HCT116 (cell line): ENCODE results near the gene ZNRF4. TPM values are rescaled to one million over a fixed set of nuclear protein-coding genes. Genes with fewer than 3 reads are reported as not detected.
"Not testable (repeated sequence)": the region's sequence is repeated elsewhere in the genome, so short reads cannot be mapped to it uniquely, and the experiment has no call there.

ENCODE experiments used
- ATAC-seq: fragments of 200-7000 bp; cut with Tn5 transposase; 2 replicates; pipeline ENCODE4 v1.9.1; 2020; ENCODE audit warnings: mild to moderate bottlenecking, moderate library complexity
- BruUV-seq: library from RNA; stranded (reverse); fragments of 400-500 nt; replicated peaks from 2 replicates; lab custom pipeline; 2021; lab: Mats Ljungman, UMichigan
- CTCF ChIA-PET: fragments of 300-600 bp; sonication (Branson Sonifier 250); formaldehyde crosslinking; loops from one replicate; lab custom pipeline; 2021; ENCODE audit warnings: antibody characterized with exemption; lab: Charles Lee
- POLR2A ChIA-PET: fragments of 300-600, 350-600 bp; sonication (Branson Sonifier 250); formaldehyde crosslinking; loops from one replicate; lab custom pipeline; 2021; ENCODE audit warnings: antibody characterized with exemption; lab: Charles Lee
- RAD21 ChIA-PET, 2 experiments: fragments of 300-600 bp; sonication (Branson Sonifier 250); formaldehyde crosslinking; loops; one replicate each; lab custom pipeline; 2023; ENCODE audit warnings: low total read pairs in 2 of 2; ENCODE audit not compliant: uncharacterized antibody in 2 of 2, unreplicated experiment in 2 of 2, low non-redundant PET in 1 of 2; lab: Charles Lee
- DNase-seq: peaks from one replicate; pipeline ENCODE4 v3.0.0-alpha.2; 2010; ENCODE audit warnings: low read depth, low spot score
- H2AFZ ChIP-seq: fragments of 200-600 bp; shearing (Covaris generic), sonication (generic); 2 replicates; pipeline ENCODE4 v1.6.1; 2017; ENCODE audit warnings: low read depth, mixed run types, mixed read lengths, antibody characterized with exemption, low read length; ENCODE audit not compliant: poor library complexity, severe bottlenecking
- H3K27ac ChIP-seq: 2 replicates; pipeline ENCODE4 v1.5.1; 2012; ENCODE audit warnings: low read depth, low read length
- H3K27me3 ChIP-seq: fragments of 200-600 bp; sonication (generic); 2 replicates; pipeline ENCODE4 v1.6.1; 2016; ENCODE audit warnings: mixed run types, low read length, mixed read lengths; ENCODE audit not compliant: insufficient read depth
- H3K36me3 ChIP-seq, 2 experiments: fragments of 200-500 bp in 1 of 2; fragments of 200-600 bp in 1 of 2; sonication (Bioruptor generic) in 1 of 2; sonication (generic) in 1 of 2; 2 replicates each; pipeline versions ENCODE4 v1.5.1 to v1.6.1; 2014 to 2016; ENCODE audit warnings: low read length in 2 of 2, inconsistent platforms in 1 of 2, mixed read lengths in 1 of 2, mixed run types in 1 of 2; ENCODE audit not compliant: insufficient read depth in 2 of 2, control insufficient read depth in 1 of 2
- H3K4me1 ChIP-seq, 2 experiments: fragments of 200-600 bp in 1 of 2; sonication (generic) in 1 of 2; 2 replicates each; pipeline versions ENCODE4 v1.5.1 to v1.6.1; 2012 to 2017; ENCODE audit warnings: low read length in 2 of 2, inconsistent platforms in 1 of 2, mild to moderate bottlenecking in 1 of 2, mixed read lengths in 1 of 2, mixed run types in 1 of 2, moderate library complexity in 1 of 2; ENCODE audit not compliant: insufficient read depth in 2 of 2, control insufficient read depth in 1 of 2
- H3K4me2 ChIP-seq: fragments of 200-600 bp; sonication (generic); 2 replicates; pipeline ENCODE4 v1.6.1; 2017; ENCODE audit warnings: mixed run types, low read length, mixed read lengths
- H3K4me3 ChIP-seq, 2 experiments: fragments of 200-600 bp in 1 of 2; sonication (generic) in 1 of 2; replicated peaks in 1 of 2; 2 replicates each; pipeline ENCODE4 v1.5.1; 2011 to 2016; ENCODE audit warnings: low read length in 2 of 2, control low read depth in 1 of 2, low read depth in 1 of 2, mild to moderate bottlenecking in 1 of 2, mixed read lengths in 1 of 2, mixed run types in 1 of 2
- H3K79me2 ChIP-seq: fragments of 200-600 bp; sonication (generic); 2 replicates; pipeline ENCODE4 v1.6.1; 2017; ENCODE audit warnings: mild to moderate bottlenecking, mixed run types, low read length, moderate library complexity, mixed read lengths; ENCODE audit not compliant: insufficient read depth
- H3K9ac ChIP-seq: fragments of 200-600 bp; sonication (generic); 2 replicates; pipeline ENCODE4 v1.6.1; 2016; ENCODE audit warnings: low read length, mixed read lengths
- H3K9me2 ChIP-seq: fragments of 200-600 bp; sonication (generic), shearing (Covaris generic); 2 replicates; pipeline ENCODE4 v1.6.1; 2017; ENCODE audit warnings: mixed run types, mild to moderate bottlenecking, moderate library complexity; ENCODE audit not compliant: insufficient read depth
- H3K9me3 ChIP-seq, 2 experiments: fragments of 200-500 bp in 1 of 2; fragments of 200-600 bp in 1 of 2; sonication (Bioruptor generic) in 1 of 2; sonication (generic) in 1 of 2; 2 replicates each; pipeline ENCODE4 v1.6.1; 2014 to 2017; ENCODE audit warnings: low read length in 2 of 2, mixed read lengths in 2 of 2, inconsistent platforms in 1 of 2, low read depth in 1 of 2, mild to moderate bottlenecking in 1 of 2, mixed run types in 1 of 2, moderate library complexity in 1 of 2; ENCODE audit not compliant: control insufficient read depth in 1 of 2, insufficient read depth in 1 of 2
- H4K20me1 ChIP-seq: fragments of 200-600 bp; sonication (generic), shearing (Covaris generic); 2 replicates; pipeline ENCODE4 v1.6.1; 2017; ENCODE audit warnings: mixed run types, mild to moderate bottlenecking, moderate library complexity; ENCODE audit not compliant: insufficient read depth
- CEBPB ChIP-seq: IDR thresholded peaks from 2 replicates; pipeline ENCODE4 v1.6.1; 2012; ENCODE audit warnings: low read depth
- ELF1 ChIP-seq: IDR thresholded peaks from 2 replicates; pipeline ENCODE4 v1.6.1; 2012; ENCODE audit warnings: low read depth, borderline replicate concordance
- FOSL1 ChIP-seq: IDR thresholded peaks from 2 replicates; pipeline ENCODE4 v1.6.1; 2012; ENCODE audit warnings: low read depth
- SP1 ChIP-seq: IDR thresholded peaks from 2 replicates; pipeline ENCODE4 v1.6.1; 2012; ENCODE audit warnings: low read depth
- TCF7L2 ChIP-seq: IDR thresholded peaks from 2 replicates; pipeline ENCODE4 v1.7.0; 2011; ENCODE audit warnings: borderline replicate concordance, inconsistent platforms; ENCODE audit not compliant: insufficient read depth, insufficient read length; ENCODE audit errors: extremely low read depth
- YY1 ChIP-seq: IDR thresholded peaks from 2 replicates; pipeline ENCODE4 v1.6.1; 2011; ENCODE audit warnings: low read length, low read depth, moderate library complexity, mild to moderate bottlenecking; ENCODE audit not compliant: insufficient replicate concordance; ENCODE audit errors: extremely low read depth
- ZFX ChIP-seq: fragments of 450-650 bp; IDR thresholded peaks from 2 replicates; pipeline ENCODE4 v1.6.1; 2017
- ZNF274 ChIP-seq: fragments of 200-500 bp; sonication (Bioruptor generic); IDR thresholded peaks from 2 replicates; pipeline ENCODE4 v1.6.1; 2014; ENCODE audit warnings: mild to moderate bottlenecking, low read depth, low read length, inconsistent platforms
- intact Hi-C: fragments of 100-400 bp; cut with micrococcal nuclease; formaldehyde crosslinking; loops from 2 replicates; pipeline ENCODE4 v1.10.0; 2022
- total RNA-seq: library from RNA; stranded (reverse); gene quantifications from one replicate; pipeline ENCODE4 v1.2.1, GENCODE V29; 2021; ENCODE audit not compliant: unreplicated experiment
- TF ChIP-seq, protein P1 (sequence below), 3 experiments: fragments of 200-600 bp in 1 of 3; sonication (generic) in 1 of 3; IDR thresholded peaks in 2 of 3; conservative IDR thresholded peaks in 1 of 3; 2 replicates each; pipeline ENCODE4 v1.5.1; 2012 to 2017; ENCODE audit warnings: low read depth in 2 of 3, low read length in 2 of 3, antibody characterized with exemption in 1 of 3, borderline replicate concordance in 1 of 3, control low read depth in 1 of 3, mild to moderate bottlenecking in 1 of 3, mixed read lengths in 1 of 3, mixed run types in 1 of 3, moderate library complexity in 1 of 3; ENCODE audit not compliant: insufficient read depth in 1 of 3

ZNRF4 gene
- total RNA-seq, 1 experiment from 2014 or later = not detected

DNA sequence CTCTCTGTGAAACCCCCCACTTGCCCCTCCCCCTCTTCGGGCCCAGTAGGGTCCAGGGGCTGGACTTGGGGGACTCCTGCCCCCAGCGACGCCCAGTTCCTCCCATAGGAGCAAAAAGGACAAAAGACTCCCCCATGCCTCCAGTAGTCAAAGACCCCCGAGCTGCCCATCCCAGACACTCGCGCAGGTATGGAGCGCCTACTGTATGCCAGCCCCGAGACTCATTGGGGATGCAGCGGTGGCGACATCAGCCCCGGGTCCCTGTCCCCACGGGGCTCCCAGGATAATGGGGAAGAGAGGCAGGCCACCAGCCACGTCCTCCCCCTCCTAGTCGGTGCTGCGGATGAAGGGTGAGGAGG lies 18.3 kb upstream of the ZNRF4 start:
- Histone ChIP-seq H3K9me2 (no peaks in the 10 kb centered on the region), H3K4me2 (peak overlapping the region; percentile 77), H3K36me3 (no peaks in the 10 kb centered on the region), H3K9ac (no peak overlapping the region), H3K4me3 (peak overlapping the region in 1 of 2 experiments; percentile 20; a peak in 2 of 4 replicates), H4K20me1 (no peaks in the 10 kb centered on the region), H3K9me3 (no peaks in the 10 kb centered on the region), H2AFZ (no peak overlapping the region), H3K79me2 (no peaks in the 10 kb centered on the region), H3K27ac (no peak overlapping the region), H3K27me3 (no peaks in the 10 kb centered on the region), H3K4me1 (peaks cover 4 to 32% of the 10 kb centered on the region in 2 experiments)
- RAD21 ChIA-PET = interaction anchor here in 1 of 2 experiments (0.7 kb wide), 1 partner anchor 12 kb away, joined by 3 read pairs; no protein-coding TSS in a partner anchor
- CTCF ChIA-PET = no interaction called here
- DNase-seq (no peak), ATAC-seq (0 out of 2 replicates have a peak, but pooled peaks have one; percentile 6)
- BruUV-seq = no TSS peak
- POLR2A ChIA-PET = no interaction called here
- intact Hi-C loops = no loop called here
- no peak for TF ChIP-seq ELF1
- no peak for TF ChIP-seq CEBPB
- TF ChIP-seq YY1 = no peak
- no peak for TF ChIP-seq FOSL1
- TF ChIP-seq ZNF274 = no peak
- no peak for TF ChIP-seq ZFX
- TF ChIP-seq SP1 = no peak
- TF ChIP-seq TCF7L2 = no peak
- TF ChIP-seq, protein P1, sequence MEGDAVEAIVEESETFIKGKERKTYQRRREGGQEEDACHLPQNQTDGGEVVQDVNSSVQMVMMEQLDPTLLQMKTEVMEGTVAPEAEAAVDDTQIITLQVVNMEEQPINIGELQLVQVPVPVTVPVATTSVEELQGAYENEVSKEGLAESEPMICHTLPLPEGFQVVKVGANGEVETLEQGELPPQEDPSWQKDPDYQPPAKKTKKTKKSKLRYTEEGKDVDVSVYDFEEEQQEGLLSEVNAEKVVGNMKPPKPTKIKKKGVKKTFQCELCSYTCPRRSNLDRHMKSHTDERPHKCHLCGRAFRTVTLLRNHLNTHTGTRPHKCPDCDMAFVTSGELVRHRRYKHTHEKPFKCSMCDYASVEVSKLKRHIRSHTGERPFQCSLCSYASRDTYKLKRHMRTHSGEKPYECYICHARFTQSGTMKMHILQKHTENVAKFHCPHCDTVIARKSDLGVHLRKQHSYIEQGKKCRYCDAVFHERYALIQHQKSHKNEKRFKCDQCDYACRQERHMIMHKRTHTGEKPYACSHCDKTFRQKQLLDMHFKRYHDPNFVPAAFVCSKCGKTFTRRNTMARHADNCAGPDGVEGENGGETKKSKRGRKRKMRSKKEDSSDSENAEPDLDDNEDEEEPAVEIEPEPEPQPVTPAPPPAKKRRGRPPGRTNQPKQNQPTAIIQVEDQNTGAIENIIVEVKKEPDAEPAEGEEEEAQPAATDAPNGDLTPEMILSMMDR (IDR thresholded peaks at IDR 0.05 in 2 of 3, conservative IDR thresholded peaks at IDR 0.05 in 1 of 3; ENCODE audit: borderline replicate concordance in 1 of 3, insufficient read depth in 1 of 3, low read depth in 2 of 3, low read length in 2 of 3) = no peak

DNA sequence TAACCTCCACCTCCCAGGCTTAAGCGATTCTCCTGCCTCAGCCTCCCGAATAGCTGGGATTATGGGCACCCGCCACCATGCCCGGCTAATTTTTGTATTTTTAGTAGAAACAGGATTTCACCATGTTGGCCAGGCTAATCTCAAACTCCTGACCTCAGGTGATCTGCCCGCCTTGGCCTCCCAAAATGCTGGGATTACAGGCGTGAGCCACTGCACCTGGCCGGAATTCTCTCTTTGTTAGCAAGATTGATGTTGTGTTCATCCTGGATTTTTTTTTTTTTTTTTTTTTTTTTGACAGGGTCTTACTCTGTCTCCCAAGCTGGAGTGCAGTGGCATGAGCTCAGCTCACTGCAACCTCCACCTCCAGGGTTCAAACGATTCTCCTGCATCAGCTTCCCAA lies 16.5 kb upstream of the ZNRF4 start:
- POLR2A ChIA-PET, H3K27ac ChIP-seq, CTCF ChIA-PET, H3K4me3 ChIP-seq, ATAC-seq, H3K27me3 ChIP-seq, H3K36me3 ChIP-seq, RAD21 ChIA-PET, BruUV-seq, H4K20me1 ChIP-seq, H3K9me3 ChIP-seq, intact Hi-C loops, H3K9ac ChIP-seq, DNase-seq, H3K79me2 ChIP-seq, H3K9me2 ChIP-seq, H3K4me2 ChIP-seq, H2AFZ ChIP-seq: not testable (repeated sequence)
- H3K4me1 ChIP-seq = peaks cover 4 to 32% of the 10 kb centered on the region in 2 experiments
